Activated naive CD8-positive, alpha-beta T cell treated with anti-CD3 and anti-CD28 coated beads for 36 hours (primary cell): ENCODE measurements around the gene C2orf42. TPM values are rescaled to one million over a fixed set of nuclear protein-coding genes. Genes with fewer than 3 reads are reported as not detected.
"Not testable (repeated sequence)": the region's sequence is repeated elsewhere in the genome, so short reads cannot be mapped to it uniquely, and the experiment has no call there.

Experiments
- DNase-seq: peaks from one replicate; pipeline ENCODE4 v3.0.0; 2021
- H3K27ac Mint-ChIP-seq: one replicate; pipeline ENCODE4 v1.8.0; 2022; ENCODE audit warnings: mild to moderate bottlenecking, moderate library complexity, mixed read lengths
- H3K27me3 Mint-ChIP-seq: one replicate; pipeline ENCODE4 v1.8.0; 2022; ENCODE audit warnings: mild to moderate bottlenecking, mixed read lengths
- H3K36me3 Mint-ChIP-seq: one replicate; pipeline ENCODE4 v1.8.0; 2021; ENCODE audit warnings: mild to moderate bottlenecking, mixed read lengths
- H3K4me1 Mint-ChIP-seq: one replicate; pipeline ENCODE4 v1.8.0; 2021; ENCODE audit warnings: mixed read lengths
- H3K4me3 Mint-ChIP-seq: one replicate; pipeline ENCODE4 v1.8.0; 2022; ENCODE audit warnings: mild to moderate bottlenecking, moderate library complexity, mixed read lengths
- H3K9me3 Mint-ChIP-seq: one replicate; pipeline ENCODE4 v1.8.0; 2022; ENCODE audit warnings: mixed read lengths
- total RNA-seq, 2 experiments: library from RNA; stranded (reverse); gene quantifications; one replicate each; pipeline ENCODE4 v1.2.3, GENCODE V29; 2021

Gene C2orf42
- total RNA-seq, 2 experiments from 2014 or later = 16.0 to 17.4 TPM

DNA sequence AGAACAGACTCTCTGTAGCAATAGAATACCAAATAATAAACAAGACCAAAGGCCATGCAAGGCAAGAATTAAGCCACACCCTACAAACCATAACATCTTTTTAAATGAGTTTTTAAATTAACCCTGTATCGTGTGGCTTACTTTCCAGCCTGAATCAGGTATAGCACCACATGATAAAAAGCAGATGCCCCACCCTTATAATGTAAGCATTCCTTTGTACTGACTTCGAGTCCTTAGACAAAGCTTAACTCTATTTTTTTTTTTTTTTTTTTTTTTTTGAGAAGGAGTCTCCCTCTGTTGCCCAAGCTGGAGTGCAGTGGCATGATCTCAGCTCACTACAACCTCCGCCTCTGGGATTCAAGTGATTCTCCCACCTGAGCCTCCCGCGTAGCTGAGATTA lies 1.7 kb upstream of the C2orf42 start:
- H3K27ac Mint-ChIP-seq = no peak overlapping the region
- H3K4me1 Mint-ChIP-seq = peaks cover 17% of the 10 kb centered on the region
- H3K9me3 Mint-ChIP-seq = no peaks in the 10 kb centered on the region
- H3K4me3 Mint-ChIP-seq = no peak overlapping the region
- H3K36me3 Mint-ChIP-seq = peaks cover 7% of the 10 kb centered on the region
- no peak for DNase-seq
- H3K27me3 Mint-ChIP-seq = no peaks in the 10 kb centered on the region

DNA sequence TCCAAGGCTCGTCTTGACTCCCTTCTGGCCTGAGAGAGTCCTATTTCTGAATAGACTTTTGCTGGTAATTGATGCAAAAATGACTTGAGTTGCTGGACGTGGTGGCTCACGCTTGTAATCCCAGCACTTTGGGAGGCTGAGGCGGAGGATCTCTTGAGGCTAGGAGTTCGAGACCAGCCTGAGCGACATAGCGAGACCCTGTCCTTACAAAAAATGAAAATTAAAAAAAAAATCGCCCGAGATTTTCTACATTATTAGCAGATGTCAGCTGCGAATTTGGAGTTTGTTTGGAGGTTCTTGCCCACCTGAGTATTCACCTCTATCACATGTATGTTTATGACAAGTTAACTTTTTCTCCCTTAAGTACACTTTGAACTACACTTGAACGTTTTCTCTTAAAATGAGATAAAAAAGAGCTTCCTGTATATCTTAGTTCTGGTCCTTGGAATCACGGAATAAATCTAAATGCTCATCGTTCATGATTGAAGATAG lies 471 bp upstream of the C2orf42 start:
- peak overlapping the region; percentile 97 for H3K27ac Mint-ChIP-seq
- peaks cover 17% of the 10 kb centered on the region for H3K4me1 Mint-ChIP-seq
- peaks cover 7% of the 10 kb centered on the region for H3K36me3 Mint-ChIP-seq
- H3K4me3 Mint-ChIP-seq = peak overlapping the region; percentile 88
- DNase-seq = no peak
- H3K27me3 Mint-ChIP-seq = no peaks in the 10 kb centered on the region
- no peaks in the 10 kb centered on the region for H3K9me3 Mint-ChIP-seq

DNA sequence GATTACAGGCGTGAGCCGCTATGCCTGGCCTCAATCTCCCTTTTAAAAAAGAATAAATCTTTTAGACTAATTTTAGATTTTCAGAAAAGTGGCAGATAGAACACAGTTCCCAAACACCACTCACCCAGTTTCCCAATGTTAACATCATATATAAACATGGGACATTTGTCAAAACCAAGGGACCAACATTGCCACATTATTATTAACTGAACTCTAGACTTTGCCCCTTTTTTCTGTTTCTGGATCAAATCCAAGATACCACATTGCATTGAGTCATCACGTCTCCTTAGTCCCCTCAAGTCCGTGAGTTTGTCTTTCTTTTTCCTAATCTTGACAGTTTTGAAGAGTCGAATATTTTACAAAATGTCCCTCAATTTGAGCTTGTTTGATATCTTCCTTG lies 2.4 kb downstream of the C2orf42 start:
- peak overlapping the region; percentile 37 for H3K4me3 Mint-ChIP-seq
- no peak for DNase-seq
- peak overlapping the region; percentile 97 for H3K27ac Mint-ChIP-seq
- no peaks in the 10 kb centered on the region for H3K9me3 Mint-ChIP-seq
- peaks cover 17% of the 10 kb centered on the region for H3K4me1 Mint-ChIP-seq
- H3K27me3 Mint-ChIP-seq = no peaks in the 10 kb centered on the region
- peaks cover 7% of the 10 kb centered on the region for H3K36me3 Mint-ChIP-seq

DNA sequence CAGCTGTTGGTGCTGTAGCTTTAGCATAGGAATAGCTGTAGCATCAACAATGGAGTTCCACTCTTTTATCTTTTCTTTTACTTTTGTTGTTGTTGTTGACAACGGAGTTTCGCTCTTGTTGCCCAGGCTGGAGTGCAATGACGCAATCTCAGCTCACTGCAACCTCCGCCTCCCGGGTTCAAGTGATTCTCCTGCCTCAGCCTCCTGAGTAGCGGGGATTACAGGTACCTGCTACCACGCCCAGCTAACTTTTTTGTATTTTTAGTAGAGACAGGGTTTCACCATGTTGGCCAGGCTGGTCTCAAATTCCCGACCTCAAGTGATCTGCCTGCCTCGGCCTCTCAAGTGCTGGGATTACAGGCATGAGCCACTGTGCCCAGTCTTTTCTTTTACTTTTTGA lies 3.6 kb downstream of the C2orf42 start:
- not testable (repeated sequence) for DNase-seq, H3K27ac Mint-ChIP-seq, H3K9me3 Mint-ChIP-seq

DNA sequence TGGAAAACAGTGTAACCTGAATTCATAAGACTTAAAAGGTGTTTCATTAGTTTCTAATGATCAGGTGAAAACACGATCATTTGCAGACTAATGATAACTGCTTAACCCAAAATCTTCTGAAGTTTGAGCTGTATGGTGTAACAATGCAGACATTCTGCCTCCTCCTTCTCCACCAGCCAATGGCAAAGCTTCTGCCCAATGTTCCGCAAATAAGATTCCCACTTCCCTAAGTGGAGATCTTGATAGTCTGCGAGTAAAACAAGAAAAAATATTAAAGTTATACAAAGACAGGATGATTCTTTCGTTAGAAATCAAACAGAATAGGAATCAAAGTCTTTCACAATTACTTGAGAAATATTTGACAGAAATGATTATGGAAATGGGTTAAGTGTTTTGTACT lies 8.1 kb downstream of the C2orf42 start:
- no peaks in the 10 kb centered on the region for H3K9me3 Mint-ChIP-seq
- H3K27ac Mint-ChIP-seq = no peak overlapping the region
- H3K36me3 Mint-ChIP-seq = peaks cover under 1% of the 10 kb centered on the region
- H3K27me3 Mint-ChIP-seq = no peaks in the 10 kb centered on the region
- peaks cover 2% of the 10 kb centered on the region for H3K4me1 Mint-ChIP-seq
- no peak overlapping the region for H3K4me3 Mint-ChIP-seq
- DNase-seq = no peak

More for the DNA sequence above, 3.6 kb downstream of the C2orf42 start:
- peaks cover 17% of the 10 kb centered on the region for H3K4me1 Mint-ChIP-seq
- H3K36me3 Mint-ChIP-seq, H3K27me3 Mint-ChIP-seq, H3K4me3 Mint-ChIP-seq: not testable (repeated sequence)

DNA sequence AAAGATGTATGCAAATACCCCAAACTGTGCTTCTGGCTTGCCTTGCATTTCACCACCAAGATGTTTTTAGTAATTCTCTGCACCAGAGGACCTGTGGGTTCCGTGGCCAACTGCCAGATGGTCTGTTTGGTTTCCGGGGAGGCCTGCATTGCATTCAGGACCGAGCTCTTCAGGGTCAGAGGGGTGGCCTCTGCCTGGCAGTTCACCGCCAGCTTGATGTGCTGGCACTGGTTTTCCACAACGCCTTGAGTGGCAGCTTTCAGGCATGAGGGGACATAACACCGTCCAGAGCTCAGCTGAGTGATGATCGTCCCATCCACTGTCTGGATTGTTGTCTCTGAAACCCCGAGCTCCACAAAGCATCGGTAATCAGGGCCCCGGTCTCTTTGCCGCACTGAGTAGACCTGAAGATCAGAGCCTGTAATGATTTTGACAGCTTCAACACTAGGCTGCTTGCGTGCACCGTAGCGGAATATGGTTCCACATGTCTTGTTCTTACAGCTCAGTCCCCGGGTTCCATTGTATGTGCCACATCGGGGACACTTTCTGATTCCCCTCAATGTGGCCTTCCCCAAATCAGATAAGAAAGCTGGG lies 9.4 kb downstream of the C2orf42 start:
- H3K36me3 Mint-ChIP-seq = no peaks in the 10 kb centered on the region
- no peak overlapping the region for H3K4me3 Mint-ChIP-seq
- H3K27ac Mint-ChIP-seq = no peak overlapping the region
- DNase-seq = no peak
- H3K4me1 Mint-ChIP-seq = peaks cover 2% of the 10 kb centered on the region
- no peaks in the 10 kb centered on the region for H3K27me3 Mint-ChIP-seq
- H3K9me3 Mint-ChIP-seq = no peaks in the 10 kb centered on the region

DNA sequence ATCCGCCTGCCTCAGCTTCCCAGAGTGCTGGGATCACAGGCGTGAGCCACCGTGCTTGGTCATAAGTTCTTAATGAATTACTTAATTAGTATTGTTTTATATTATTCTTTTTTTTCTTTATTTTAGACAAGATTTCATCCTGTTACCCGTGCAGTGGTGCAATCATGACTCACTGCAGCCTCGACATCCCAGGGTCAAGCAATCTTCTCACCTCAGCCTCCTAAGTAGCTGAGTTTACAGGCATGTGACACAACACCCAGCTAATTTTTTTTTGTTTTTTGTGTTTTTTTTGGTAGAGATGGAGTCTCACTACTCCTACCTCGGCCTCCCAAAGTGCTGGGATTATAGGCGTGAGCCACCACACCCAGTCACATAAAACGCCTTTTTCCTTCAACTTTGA lies 17.3 kb downstream of the C2orf42 start:
- DNase-seq = no peak
- H3K9me3 Mint-ChIP-seq = no peaks in the 10 kb centered on the region
- H3K4me3 Mint-ChIP-seq = no peak overlapping the region
- H3K36me3 Mint-ChIP-seq = peaks cover 19% of the 10 kb centered on the region
- H3K27ac Mint-ChIP-seq = no peak overlapping the region
- H3K27me3 Mint-ChIP-seq = no peaks in the 10 kb centered on the region
- H3K4me1 Mint-ChIP-seq = no peaks in the 10 kb centered on the region

DNA sequence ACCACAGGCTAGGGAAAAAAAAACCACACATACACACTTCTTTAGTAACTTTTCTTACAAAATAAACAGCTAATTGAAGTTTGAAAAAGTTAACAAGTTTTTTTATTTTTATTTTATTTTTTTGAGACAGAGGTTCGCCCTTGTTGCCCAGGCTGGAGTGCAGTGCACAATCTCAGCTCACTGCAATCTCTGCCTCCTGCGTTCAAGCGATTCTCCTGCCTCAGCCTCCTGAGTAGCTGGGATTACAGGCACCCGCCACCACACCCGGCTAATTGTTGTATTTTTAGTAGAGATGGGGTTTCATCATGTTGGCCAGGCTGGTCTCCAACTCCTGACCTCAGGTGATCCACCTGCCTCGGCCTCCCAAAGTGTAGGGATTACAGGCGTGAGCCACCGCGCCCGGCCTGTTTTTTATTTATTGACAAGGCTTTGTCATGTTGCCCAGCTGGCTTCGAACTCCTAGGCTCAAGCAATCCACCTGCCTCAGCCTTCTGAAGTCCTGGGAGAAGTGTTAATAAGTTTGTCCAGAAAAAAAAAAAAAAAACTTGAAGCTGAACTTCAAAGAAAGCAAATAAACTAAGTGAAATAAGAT lies 21.1 kb downstream of the C2orf42 start:
- DNase-seq, H3K4me3 Mint-ChIP-seq, H3K9me3 Mint-ChIP-seq, H3K4me1 Mint-ChIP-seq, H3K27me3 Mint-ChIP-seq, H3K27ac Mint-ChIP-seq: not testable (repeated sequence)
- H3K36me3 Mint-ChIP-seq = peaks cover 25% of the 10 kb centered on the region

DNA sequence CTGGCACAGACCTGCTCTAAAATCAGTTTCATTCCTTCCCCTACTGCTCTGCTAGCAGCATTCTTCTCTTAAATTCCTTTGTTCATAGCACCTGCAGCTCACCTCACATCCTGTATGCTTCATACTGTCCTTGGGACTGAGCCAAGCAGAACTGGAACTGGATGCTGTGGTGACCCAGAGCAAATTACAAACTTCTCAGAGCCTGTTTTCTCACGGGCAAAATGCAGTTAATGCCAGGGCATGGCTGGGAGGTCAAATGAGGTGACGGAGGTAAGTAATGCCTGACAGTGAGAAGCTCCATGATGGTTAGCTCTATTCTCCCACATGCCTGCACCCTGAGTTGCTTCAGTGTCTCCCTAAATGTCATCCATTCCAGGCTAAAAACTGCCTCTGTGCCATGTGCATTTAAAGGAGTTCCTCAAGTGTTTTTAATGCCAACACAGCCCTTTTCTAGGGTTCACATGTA lies 29.7 kb downstream of the C2orf42 start:
- H3K36me3 Mint-ChIP-seq = peaks cover 6% of the 10 kb centered on the region
- H3K9me3 Mint-ChIP-seq = no peaks in the 10 kb centered on the region
- H3K4me1 Mint-ChIP-seq = peaks cover 4% of the 10 kb centered on the region
- peak overlapping the region; percentile 16 for H3K27ac Mint-ChIP-seq
- no peaks in the 10 kb centered on the region for H3K27me3 Mint-ChIP-seq
- no peak for DNase-seq
- no peak overlapping the region for H3K4me3 Mint-ChIP-seq

DNA sequence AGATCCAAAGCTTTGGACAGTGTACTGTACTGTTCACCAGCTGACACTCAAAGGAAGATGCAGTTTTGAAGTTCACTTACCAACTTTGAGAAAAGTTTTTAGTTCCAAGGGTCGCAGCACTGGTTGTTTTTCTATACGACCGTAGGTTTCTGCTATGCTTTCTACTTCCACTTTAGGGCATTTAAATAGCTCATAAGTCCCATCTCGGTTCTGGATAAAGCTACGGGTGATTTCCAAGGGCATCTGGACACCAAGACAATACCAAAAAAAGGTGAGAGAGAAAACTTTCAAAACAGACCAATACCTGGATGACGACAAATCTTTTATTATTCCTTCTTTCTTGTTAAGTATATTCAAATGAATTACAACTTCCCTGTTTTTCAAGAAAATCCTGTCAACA lies 30.3 kb downstream of the C2orf42 start:
- H3K9me3 Mint-ChIP-seq = no peaks in the 10 kb centered on the region
- no peak overlapping the region for H3K4me3 Mint-ChIP-seq
- peaks cover 4% of the 10 kb centered on the region for H3K4me1 Mint-ChIP-seq

DNA sequence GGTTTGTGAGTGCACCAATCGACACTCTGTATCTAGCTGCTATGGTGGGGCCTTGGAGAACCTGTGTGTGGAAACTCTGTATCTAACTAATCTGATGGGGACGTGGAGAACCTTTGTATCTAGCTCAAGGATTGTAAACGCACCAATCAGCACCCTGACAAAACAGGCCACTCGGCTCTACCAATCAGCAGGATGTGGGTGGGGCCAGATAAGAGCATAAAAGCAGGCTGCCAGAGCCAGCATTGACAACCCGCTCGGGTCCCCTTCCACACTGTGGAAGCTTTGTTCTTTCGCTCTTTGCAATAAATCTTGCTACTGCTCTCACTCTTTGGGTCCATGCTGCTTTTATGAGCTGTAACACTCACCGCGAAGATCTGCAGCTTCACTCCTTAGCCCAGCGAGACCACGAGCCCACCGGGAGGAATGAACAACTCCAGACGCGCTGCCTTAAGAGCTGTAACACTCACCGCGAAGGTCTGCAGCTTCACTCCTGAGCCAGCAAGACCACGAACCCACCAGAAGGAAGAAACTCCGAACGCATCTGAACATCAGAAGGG lies 41.6 kb downstream of the C2orf42 start:
- H3K36me3 Mint-ChIP-seq = peaks cover 20% of the 10 kb centered on the region
- H3K27ac Mint-ChIP-seq, DNase-seq, H3K9me3 Mint-ChIP-seq, H3K4me3 Mint-ChIP-seq, H3K27me3 Mint-ChIP-seq: not testable (repeated sequence)
- H3K4me1 Mint-ChIP-seq = peaks cover 16% of the 10 kb centered on the region

More for the DNA sequence above, 30.3 kb downstream of the C2orf42 start:
- Mint-ChIP-seq H3K27ac (peak overlapping the region; percentile 0), H3K27me3 (no peaks in the 10 kb centered on the region), H3K36me3 (peaks cover 5% of the 10 kb centered on the region)
- DNase-seq = no peak

DNA sequence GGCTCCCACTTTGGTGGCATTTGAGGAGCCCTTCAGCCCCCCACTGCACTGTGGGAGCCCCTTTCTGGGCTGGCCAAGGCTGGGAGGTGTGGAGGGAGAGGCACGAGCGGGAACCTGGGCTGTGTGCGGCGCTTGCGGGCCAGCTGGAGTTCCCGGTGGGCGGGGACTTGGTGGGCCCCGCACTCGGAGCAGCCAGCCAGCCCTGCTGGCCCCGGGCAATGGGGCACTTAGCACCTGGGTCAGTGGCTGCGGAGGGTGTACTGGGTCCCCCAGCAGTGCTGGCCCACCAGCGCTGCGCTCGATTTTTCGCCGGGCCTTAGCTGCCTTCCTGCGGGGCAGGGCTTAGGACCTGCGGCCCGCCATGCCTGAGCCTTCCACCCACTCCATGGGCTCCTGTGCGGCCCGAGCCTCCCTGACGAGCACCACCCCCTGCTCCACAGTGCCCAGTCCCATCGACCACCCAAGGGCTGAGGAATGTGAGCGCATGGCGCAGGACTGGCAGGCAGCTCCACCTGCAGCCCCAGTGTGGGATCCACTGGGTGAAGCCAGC lies 42.5 kb downstream of the C2orf42 start:
- H3K4me1 Mint-ChIP-seq = peaks cover 22% of the 10 kb centered on the region
- H3K9me3 Mint-ChIP-seq, DNase-seq, H3K27me3 Mint-ChIP-seq, H3K4me3 Mint-ChIP-seq, H3K27ac Mint-ChIP-seq: not testable (repeated sequence)
- H3K36me3 Mint-ChIP-seq = peaks cover 20% of the 10 kb centered on the region

DNA sequence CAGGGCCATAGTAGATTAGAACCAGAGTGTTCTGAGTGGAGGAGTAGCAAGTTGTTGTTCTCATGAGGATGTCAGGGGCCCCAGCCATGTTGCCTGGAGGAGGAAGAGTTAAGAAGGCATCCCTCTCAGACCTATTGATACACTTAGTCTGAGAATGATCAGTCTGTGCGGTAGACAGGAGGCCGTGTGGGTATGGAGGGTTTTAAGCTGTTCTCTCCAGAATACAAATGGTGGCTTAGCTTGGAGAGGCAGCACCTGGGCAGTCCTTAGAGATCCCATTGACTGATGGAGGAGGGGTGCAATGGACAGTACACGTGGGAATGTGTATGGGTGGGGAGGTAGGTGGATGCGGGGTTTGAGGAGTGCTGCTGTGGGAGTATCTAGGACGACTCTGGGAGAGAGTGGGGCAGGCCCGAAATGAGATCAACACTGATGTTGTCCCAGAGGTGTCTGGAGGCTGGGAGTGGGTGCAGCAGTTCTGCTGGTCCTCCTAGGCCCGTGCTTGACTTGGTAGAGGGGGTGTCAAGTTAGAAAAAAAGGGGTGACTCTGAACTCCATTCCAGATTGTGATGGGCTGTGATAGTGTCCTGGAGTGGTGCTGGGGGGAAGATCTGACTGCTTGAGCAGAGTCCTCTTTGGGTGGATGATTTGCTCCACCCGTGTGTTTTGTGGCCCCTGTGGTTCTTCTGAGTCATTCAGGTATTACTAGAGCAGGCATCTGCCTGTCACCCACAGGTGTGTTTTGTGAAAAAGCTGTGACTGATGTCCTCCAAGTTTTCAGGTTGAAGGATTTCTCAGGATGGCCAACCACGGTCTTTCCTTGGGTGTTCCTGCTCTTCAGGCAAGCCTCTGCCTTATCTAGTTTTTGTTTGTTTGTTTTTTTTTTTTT lies 44.7 kb downstream of the C2orf42 start:
- Mint-ChIP-seq H3K27ac (peak overlapping the region; percentile 32), H3K4me3 (no peak overlapping the region), H3K27me3 (no peaks in the 10 kb centered on the region), H3K36me3 (peaks cover 19% of the 10 kb centered on the region), H3K9me3 (no peaks in the 10 kb centered on the region), H3K4me1 (peaks cover 34% of the 10 kb centered on the region)
- DNase-seq = peak; percentile 39

DNA sequence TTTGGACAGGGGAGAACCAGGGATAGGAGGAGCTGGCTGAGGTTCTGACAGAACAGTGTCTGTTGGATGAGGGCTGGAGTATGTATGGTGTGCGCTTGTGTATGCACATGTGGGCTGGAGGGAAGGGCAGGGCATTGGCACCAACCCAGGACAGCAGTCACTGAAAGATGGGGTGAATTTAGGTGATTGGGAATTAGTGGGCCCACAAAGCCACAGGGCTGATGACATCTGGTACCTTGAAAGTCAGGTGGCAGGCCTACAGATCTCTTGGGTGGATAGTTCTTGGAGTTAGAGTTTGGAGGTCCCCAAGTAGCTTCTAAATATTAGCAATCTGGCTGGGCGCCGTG lies 45.7 kb downstream of the C2orf42 start:
- peaks cover 43% of the 10 kb centered on the region for H3K4me1 Mint-ChIP-seq
- H3K27me3 Mint-ChIP-seq = no peaks in the 10 kb centered on the region
- H3K4me3 Mint-ChIP-seq = no peak overlapping the region
- peaks cover 17% of the 10 kb centered on the region for H3K36me3 Mint-ChIP-seq
- no peak for DNase-seq
- no peaks in the 10 kb centered on the region for H3K9me3 Mint-ChIP-seq
- H3K27ac Mint-ChIP-seq = no peak overlapping the region
